Liver (tissue), 2 donors: ENCODE results near the gene ZC3H12C.

Source experiments
- TF ChIP-seq, protein P1 (sequence below): IDR thresholded peaks from 2 replicates; pipeline ENCODE4 v1.6.1; 2016; ENCODE audit warnings: antibody characterized with exemption
- TF ChIP-seq, protein P2 (sequence below): IDR thresholded peaks from 2 replicates; pipeline ENCODE4 v1.6.1; 2016; ENCODE audit warnings: antibody characterized with exemption
- TF ChIP-seq, protein P3 (sequence below): fragments of 150-350 bp; IDR thresholded peaks from 2 replicates; pipeline ENCODE4 v1.5.1; 2017; ENCODE audit warnings: improper control_type of control experiment, low read depth, low read length; ENCODE audit not compliant: missing input control
- donor health status: healthy.

DNA sequence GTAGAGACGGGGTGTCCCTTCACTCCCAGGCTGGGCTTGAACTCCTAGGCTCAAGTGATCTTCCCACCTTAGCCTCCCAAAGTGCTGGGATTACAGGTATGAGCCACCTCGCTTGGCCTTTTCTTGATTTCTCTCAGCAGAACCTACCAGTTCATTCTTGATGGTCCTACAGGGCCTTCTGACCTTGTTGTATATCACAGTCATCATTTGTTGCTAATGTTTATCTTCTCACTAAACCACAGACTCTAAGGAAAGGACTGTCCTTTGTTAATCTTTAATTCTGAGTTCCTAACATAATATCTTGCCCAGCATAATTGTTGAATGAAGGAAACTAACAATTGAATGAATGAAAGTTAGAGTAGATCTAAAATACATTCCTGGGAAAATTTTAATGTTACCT, 22.0 kb upstream of the ZC3H12C start:
- TF ChIP-seq, protein P1, sequence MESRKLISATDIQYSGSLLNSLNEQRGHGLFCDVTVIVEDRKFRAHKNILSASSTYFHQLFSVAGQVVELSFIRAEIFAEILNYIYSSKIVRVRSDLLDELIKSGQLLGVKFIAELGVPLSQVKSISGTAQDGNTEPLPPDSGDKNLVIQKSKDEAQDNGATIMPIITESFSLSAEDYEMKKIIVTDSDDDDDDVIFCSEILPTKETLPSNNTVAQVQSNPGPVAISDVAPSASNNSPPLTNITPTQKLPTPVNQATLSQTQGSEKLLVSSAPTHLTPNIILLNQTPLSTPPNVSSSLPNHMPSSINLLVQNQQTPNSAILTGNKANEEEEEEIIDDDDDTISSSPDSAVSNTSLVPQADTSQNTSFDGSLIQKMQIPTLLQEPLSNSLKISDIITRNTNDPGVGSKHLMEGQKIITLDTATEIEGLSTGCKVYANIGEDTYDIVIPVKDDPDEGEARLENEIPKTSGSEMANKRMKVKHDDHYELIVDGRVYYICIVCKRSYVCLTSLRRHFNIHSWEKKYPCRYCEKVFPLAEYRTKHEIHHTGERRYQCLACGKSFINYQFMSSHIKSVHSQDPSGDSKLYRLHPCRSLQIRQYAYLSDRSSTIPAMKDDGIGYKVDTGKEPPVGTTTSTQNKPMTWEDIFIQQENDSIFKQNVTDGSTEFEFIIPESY = no peak
- TF ChIP-seq, protein P2, sequence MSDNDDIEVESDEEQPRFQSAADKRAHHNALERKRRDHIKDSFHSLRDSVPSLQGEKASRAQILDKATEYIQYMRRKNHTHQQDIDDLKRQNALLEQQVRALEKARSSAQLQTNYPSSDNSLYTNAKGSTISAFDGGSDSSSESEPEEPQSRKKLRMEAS = no peak
- TF ChIP-seq, protein P3, sequence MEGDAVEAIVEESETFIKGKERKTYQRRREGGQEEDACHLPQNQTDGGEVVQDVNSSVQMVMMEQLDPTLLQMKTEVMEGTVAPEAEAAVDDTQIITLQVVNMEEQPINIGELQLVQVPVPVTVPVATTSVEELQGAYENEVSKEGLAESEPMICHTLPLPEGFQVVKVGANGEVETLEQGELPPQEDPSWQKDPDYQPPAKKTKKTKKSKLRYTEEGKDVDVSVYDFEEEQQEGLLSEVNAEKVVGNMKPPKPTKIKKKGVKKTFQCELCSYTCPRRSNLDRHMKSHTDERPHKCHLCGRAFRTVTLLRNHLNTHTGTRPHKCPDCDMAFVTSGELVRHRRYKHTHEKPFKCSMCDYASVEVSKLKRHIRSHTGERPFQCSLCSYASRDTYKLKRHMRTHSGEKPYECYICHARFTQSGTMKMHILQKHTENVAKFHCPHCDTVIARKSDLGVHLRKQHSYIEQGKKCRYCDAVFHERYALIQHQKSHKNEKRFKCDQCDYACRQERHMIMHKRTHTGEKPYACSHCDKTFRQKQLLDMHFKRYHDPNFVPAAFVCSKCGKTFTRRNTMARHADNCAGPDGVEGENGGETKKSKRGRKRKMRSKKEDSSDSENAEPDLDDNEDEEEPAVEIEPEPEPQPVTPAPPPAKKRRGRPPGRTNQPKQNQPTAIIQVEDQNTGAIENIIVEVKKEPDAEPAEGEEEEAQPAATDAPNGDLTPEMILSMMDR = no peak
